H1 (cell line): Measurements from ENCODE around the gene SH2D1A. TPM values are rescaled to one million over a fixed set of nuclear protein-coding genes. Genes with fewer than 3 reads are reported as not detected.

ENCODE experiments used
- CTCF ChIA-PET: fragments of 300-600 bp; sonication (Branson Sonifier 250); formaldehyde crosslinking; loops from one replicate; lab custom pipeline; 2021; ENCODE audit not compliant: partially characterized antibody; lab: Charles Lee
- POLR2A ChIA-PET: fragments of 300-600 bp; sonication (Branson Sonifier 250); formaldehyde crosslinking; loops from one replicate; lab custom pipeline; 2021; ENCODE audit warnings: inconsistent platforms; ENCODE audit not compliant: partially characterized antibody; lab: Charles Lee
- DNase-seq, 2 experiments: peaks; one replicate each; pipeline versions ENCODE4 v3.0.0 to v3.0.0-alpha.2; 2010 to 2022; ENCODE audit warnings: low spot score in 2 of 2, low read depth in 1 of 2, mixed read lengths in 1 of 2
- FAIRE-seq: peaks from 2 replicates; lab custom pipeline; 2011; peaks lifted over from hg19 to GRCh38; lab: Jason Lieb, UNC
- H2AFZ ChIP-seq: 2 replicates; pipeline ENCODE4 v1.8.1; 2012; ENCODE audit warnings: low read length, inconsistent platforms
- H2AK5ac ChIP-seq: 2 replicates; pipeline ENCODE4 v1.6.1; 2013; ENCODE audit warnings: low read depth, low read length
- H2BK120ac ChIP-seq: replicated peaks from 2 replicates; pipeline ENCODE3; 2013; ENCODE audit warnings: low read depth, low read length, inconsistent platforms
- H2BK12ac ChIP-seq: 2 replicates; pipeline ENCODE4 v1.6.1; 2013; ENCODE audit warnings: low read depth, low read length
- H2BK15ac ChIP-seq: 2 replicates; pipeline ENCODE4 v1.6.1; 2013; ENCODE audit warnings: low read length
- H2BK20ac ChIP-seq: 2 replicates; pipeline ENCODE4 v1.6.1; 2013; ENCODE audit warnings: low read length
- H2BK5ac ChIP-seq: 2 replicates; pipeline ENCODE4 v1.6.1; 2013; ENCODE audit warnings: low read depth, low read length
- H3K14ac ChIP-seq: 2 replicates; pipeline ENCODE4 v1.6.1; 2013; ENCODE audit warnings: inconsistent platforms; ENCODE audit not compliant: insufficient read length
- H3K18ac ChIP-seq: 2 replicates; pipeline ENCODE4 v1.6.1; 2013; ENCODE audit warnings: low read length; ENCODE audit errors: extremely low read depth
- H3K23ac ChIP-seq: 2 replicates; pipeline ENCODE4 v1.6.1; 2013; ENCODE audit warnings: inconsistent platforms; ENCODE audit not compliant: insufficient read length
- H3K23me2 ChIP-seq: 2 replicates; pipeline ENCODE4 v1.6.1; 2013; ENCODE audit warnings: low read depth, low read length
- H3K27ac ChIP-seq: 2 replicates; pipeline ENCODE4 v1.6.1; 2011; ENCODE audit warnings: low read depth, low read length, inconsistent platforms
- H3K27me3 ChIP-seq, 4 experiments: replicated peaks in 1 of 4; 1 replicate in 1 of 4; 2 replicates in 3 of 4; pipeline versions ENCODE4 v1.6.1 to v1.8.1; 2011 to 2013; ENCODE audit warnings: low read length in 3 of 4, mild to moderate bottlenecking in 3 of 4, inconsistent platforms in 2 of 4, mixed read lengths in 2 of 4, moderate library complexity in 1 of 4; ENCODE audit not compliant: control insufficient read depth in 3 of 4, insufficient read depth in 3 of 4; ENCODE audit errors: extremely low read depth in 1 of 4
- H3K36me3 ChIP-seq, 4 experiments: 2 replicates each; pipeline versions ENCODE4 v1.6.1 to v1.8.1; 2011 to 2013; ENCODE audit warnings: mild to moderate bottlenecking in 4 of 4, low read length in 3 of 4, moderate library complexity in 2 of 4, control low read depth in 1 of 4, inconsistent platforms in 1 of 4; ENCODE audit not compliant: insufficient read depth in 4 of 4, control insufficient read depth in 2 of 4
- H3K4ac ChIP-seq: replicated peaks from 2 replicates; pipeline ENCODE3; 2013; ENCODE audit warnings: low read length, low read depth, mixed read lengths, inconsistent platforms; ENCODE audit not compliant: insufficient read length
- H3K4me1 ChIP-seq, 4 experiments: replicated peaks in 1 of 4; 1 replicate in 1 of 4; 2 replicates in 3 of 4; pipeline versions ENCODE4 v1.6.1 to v1.8.1; 2011 to 2013; ENCODE audit warnings: low read length in 3 of 4, inconsistent platforms in 2 of 4, mixed read lengths in 1 of 4; ENCODE audit not compliant: insufficient read depth in 4 of 4, control insufficient read depth in 3 of 4
- H3K4me2 ChIP-seq, 2 experiments: 2 replicates each; pipeline versions ENCODE4 v1.6.1 to v1.8.1; 2011 to 2013; ENCODE audit warnings: low read depth in 2 of 2, low read length in 2 of 2, control low read depth in 1 of 2, inconsistent platforms in 1 of 2, mild to moderate bottlenecking in 1 of 2; ENCODE audit not compliant: insufficient read depth in 1 of 2
- H3K4me3 ChIP-seq, 4 experiments: fragments of 200-600, 300-600 bp in 1 of 4; sonication (generic), shearing (Covaris generic), sonication (Bioruptor Twin) in 1 of 4; 2 replicates each; pipeline versions ENCODE4 v1.5.1 to v1.8.1; 2011 to 2016; ENCODE audit warnings: low read length in 4 of 4, low read depth in 3 of 4, control low read depth in 2 of 4, inconsistent platforms in 2 of 4, mild to moderate bottlenecking in 2 of 4, mixed read lengths in 1 of 4, moderate library complexity in 1 of 4; ENCODE audit not compliant: insufficient read depth in 2 of 4; ENCODE audit errors: extremely low read depth in 1 of 4
- H3K56ac ChIP-seq: replicated peaks from 2 replicates; pipeline ENCODE3; 2013; ENCODE audit warnings: low read depth, mild to moderate bottlenecking, mixed read lengths, low read length, inconsistent platforms; ENCODE audit not compliant: insufficient read length
- H3K79me1 ChIP-seq: 2 replicates; pipeline ENCODE4 v1.6.1; 2013; ENCODE audit warnings: low read depth, low read length, control low read depth
- H3K79me2 ChIP-seq, 2 experiments: 2 replicates each; pipeline versions ENCODE4 v1.6.1 to v1.8.1; 2012 to 2013; ENCODE audit warnings: low read length in 2 of 2, mild to moderate bottlenecking in 2 of 2, inconsistent platforms in 1 of 2; ENCODE audit not compliant: insufficient read depth in 2 of 2, control insufficient read depth in 1 of 2
- H3K9ac ChIP-seq, 4 experiments: replicated peaks in 1 of 4; 1 replicate in 1 of 4; 2 replicates in 3 of 4; pipeline versions ENCODE4 v1.6.1 to v1.8.1; 2011 to 2013; ENCODE audit warnings: low read depth in 3 of 4, low read length in 3 of 4, control low read depth in 2 of 4, mild to moderate bottlenecking in 2 of 4, moderate library complexity in 2 of 4, inconsistent platforms in 1 of 4; ENCODE audit errors: extremely low read depth in 1 of 4
- H3K9me3 ChIP-seq, 2 experiments: 2 replicates each; pipeline versions ENCODE4 v1.6.1 to v1.8.1; 2012 to 2013; ENCODE audit warnings: mild to moderate bottlenecking in 2 of 2, moderate library complexity in 2 of 2, control low read depth in 1 of 2, inconsistent platforms in 1 of 2, low read depth in 1 of 2, low read length in 1 of 2, mixed read lengths in 1 of 2; ENCODE audit not compliant: insufficient read depth in 2 of 2
- H4K20me1 ChIP-seq, 2 experiments: replicated peaks in 1 of 2; 2 replicates each; pipeline versions ENCODE3 to v1.8.1; 2011 to 2013; ENCODE audit warnings: inconsistent platforms in 2 of 2, low read length in 2 of 2, mild to moderate bottlenecking in 1 of 2; ENCODE audit not compliant: insufficient read depth in 2 of 2, control insufficient read depth in 1 of 2
- H4K5ac ChIP-seq: 2 replicates; pipeline ENCODE4 v1.6.1; 2013; ENCODE audit warnings: low read length, low read depth, mixed read lengths, inconsistent platforms; ENCODE audit not compliant: insufficient read length
- H4K8ac ChIP-seq: 2 replicates; pipeline ENCODE4 v1.8.0; 2013; ENCODE audit warnings: mild to moderate bottlenecking, moderate library complexity, low read length, inconsistent platforms; ENCODE audit not compliant: insufficient read depth; ENCODE audit errors: extremely low read depth
- H4K91ac ChIP-seq: replicated peaks from 2 replicates; pipeline ENCODE3; 2013; ENCODE audit warnings: low read length, mixed read lengths, inconsistent platforms; ENCODE audit not compliant: insufficient read length
- HDAC6 ChIP-seq: IDR thresholded peaks from one replicate; pipeline ENCODE4 v1.7.1; 2012; ENCODE audit warnings: low read depth, mild to moderate bottlenecking, inconsistent platforms, low read length, moderate library complexity
- JUN ChIP-seq: IDR thresholded peaks from 2 replicates; pipeline ENCODE4 v1.6.1; 2011; ENCODE audit warnings: low read depth, mild to moderate bottlenecking, improper control_type of control experiment, low read length
- KDM1A ChIP-seq: fragments of 200-600, 300-600 bp; sonication (generic); IDR thresholded peaks from 2 replicates; pipeline ENCODE4 v1.7.1; 2016; ENCODE audit warnings: mild to moderate bottlenecking, low read length, borderline replicate concordance
- RAD21 ChIP-seq, 2 experiments: IDR thresholded peaks in 1 of 2; conservative IDR thresholded peaks in 1 of 2; 2 replicates each; pipeline ENCODE4 v1.6.1; 2011; ENCODE audit warnings: low read depth in 2 of 2, low read length in 2 of 2, improper control_type of control experiment in 1 of 2, inconsistent platforms in 1 of 2, mild to moderate bottlenecking in 1 of 2, moderate library complexity in 1 of 2
- RNF2 ChIP-seq: fragments of 200-900, 300-1000 bp; sonication (generic); IDR thresholded peaks from 2 replicates; pipeline ENCODE4 v1.7.1; 2016; ENCODE audit warnings: borderline replicate concordance, low read depth, mild to moderate bottlenecking, antibody characterized with exemption, low read length; ENCODE audit not compliant: poor library complexity, severe bottlenecking; ENCODE audit errors: missing control alignments
- SP4 ChIP-seq: IDR thresholded peaks from 2 replicates; pipeline ENCODE4 v1.6.1; 2012; ENCODE audit warnings: low read length, inconsistent platforms
- WGBS, 2 experiments: shearing (Covaris generic) in 1 of 2; methylation state at CpG; one replicate each; pipeline versions ENCODE4 v1.1.6 to v1.1.7; 2013 to 2015; ENCODE audit warnings: low lambda C conversion rate in 2 of 2, mixed read lengths in 2 of 2, inconsistent platforms in 1 of 2, low coverage in 1 of 2, missing lambda C conversion rate in 1 of 2; ENCODE audit not compliant: insufficient replicate concordance in 2 of 2, insufficient coverage in 1 of 2, insufficient read length in 1 of 2; ENCODE audit errors: extremely low coverage in 1 of 2, missing lambda C conversion rate in 1 of 2; 5-methylcytosine and 5-hydroxymethylcytosine counted together
- polyA plus RNA-seq, 7 experiments: library from polyadenylated mRNA; depleted of rRNA in 3 of 7; stranded (reverse) in 5 of 7; unstranded in 2 of 7; fragments of >200 nt in 5 of 7; fragments of 200-250 nt in 2 of 7; gene quantifications; 1 replicate in 5 of 7; 2 replicates in 1 of 7; 4 replicates in 1 of 7; pipeline versions ENCODE4 v1.2.1 to v1.2.3, GENCODE V29; 2011 to 2013; ENCODE audit warnings: missing spikeins in 2 of 7, mixed read lengths in 2 of 7
- total RNA-seq: library from RNA; stranded (reverse); fragmentation: NEBNext Ultra II Directional; extraction: Animal tissue kit (Norgen Biotek cat#: 25700); gene quantifications from 2 replicates; pipeline ENCODE4 v1.2.1, GENCODE V29; 2021

SH2D1A gene
- total and polyA plus RNA-seq, 2 of the 8 experiments (the other 6 are each of a cell fraction or from before 2014, with no cell fraction given) = not detected

DNA sequence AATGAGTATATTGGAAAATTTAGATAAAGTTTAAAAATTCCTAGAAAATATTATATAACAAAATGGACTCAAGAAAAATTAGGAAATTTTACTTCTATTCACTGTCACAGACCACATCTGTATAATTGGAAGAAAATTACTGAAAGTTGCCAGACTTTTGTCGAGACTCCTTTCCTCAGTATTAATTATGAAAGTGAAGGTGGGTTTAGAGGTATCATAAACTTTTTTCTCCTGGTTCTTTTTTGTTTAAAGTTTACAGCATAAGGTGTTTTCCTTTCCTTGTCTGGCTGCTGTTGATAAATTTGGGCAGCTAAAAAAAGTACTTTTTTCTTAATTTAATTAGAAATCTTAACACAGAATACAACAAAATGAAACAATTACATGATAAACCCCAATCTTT lies 20.6 kb upstream of the SH2D1A start:
- no peak overlapping the region for H2BK120ac ChIP-seq
- ChIA-PET POLR2A (interaction anchor here (0.8 kb wide), 1 partner anchor 128 kb away, joined by 3 read pairs; no protein-coding TSS in a partner anchor), CTCF (no interaction called here)
- no peak overlapping the region for H3K14ac ChIP-seq
- H4K20me1 ChIP-seq = no peaks in the 10 kb centered on the region
- H3K23ac ChIP-seq = no peak overlapping the region
- no peaks in the 10 kb centered on the region for H3K4me1 ChIP-seq
- no peak overlapping the region for H4K91ac ChIP-seq
- no peaks in the 10 kb centered on the region for H3K79me1 ChIP-seq
- H3K9ac ChIP-seq = no peak overlapping the region
- H3K18ac ChIP-seq = no peak overlapping the region
- no peaks in the 10 kb centered on the region for H3K36me3 ChIP-seq
- no peaks in the 10 kb centered on the region for H3K23me2 ChIP-seq
- H4K5ac ChIP-seq = no peak overlapping the region
- H2BK12ac ChIP-seq = no peak overlapping the region
- DNase-seq (no peak), FAIRE-seq (no peak)
- H2BK15ac ChIP-seq = no peak overlapping the region
- H3K79me2 ChIP-seq = no peaks in the 10 kb centered on the region
- no peak overlapping the region for H3K27ac ChIP-seq
- no peak overlapping the region for H2AFZ ChIP-seq
- no peak overlapping the region for H2BK5ac ChIP-seq
- H3K4ac ChIP-seq = no peak overlapping the region
- H3K4me2 ChIP-seq = no peak overlapping the region
- no peak overlapping the region for H3K4me3 ChIP-seq
- H2BK20ac ChIP-seq = no peak overlapping the region
- H3K27me3 ChIP-seq = no peaks in the 10 kb centered on the region
- H2AK5ac ChIP-seq = no peak overlapping the region
- TF ChIP-seq JUN = no peak
- no peak for TF ChIP-seq RNF2
- no peak for TF ChIP-seq HDAC6
- TF ChIP-seq RAD21 (IDR thresholded peaks at IDR 0.05 in 1 of 2, conservative IDR thresholded peaks at IDR 0.05 in 1 of 2; ENCODE audit: low read depth in 2 of 2, low read length in 2 of 2) = no peak
- no peak for TF ChIP-seq KDM1A
- TF ChIP-seq SP4 = no peak
- WGBS, 2 experiments = 100% methylated on average over 1 of the region's 1 CpG; no CpG with 5 or more reads in 1 of the 2 experiments
- H3K9me3 ChIP-seq = no peaks in the 10 kb centered on the region
- no peak overlapping the region for H4K8ac ChIP-seq
- no peak overlapping the region for H3K56ac ChIP-seq
